Neural crest cell (in vitro differentiated cells): ENCODE measurements around the gene GLRA1. TPM values are rescaled to one million over a fixed set of nuclear protein-coding genes. Genes with fewer than 3 reads are reported as not detected.

Experiments used
- DNase-seq: peaks from one replicate; pipeline ENCODE4 v3.0.0; 2021; ENCODE audit warnings: low read depth, mixed read lengths, low spot score
- H3K27ac Mint-ChIP-seq: one replicate; pipeline ENCODE4 v1.8.0; 2021; ENCODE audit warnings: mild to moderate bottlenecking, mixed read lengths; ENCODE audit not compliant: unreplicated experiment
- H3K27me3 Mint-ChIP-seq: 2 replicates; pipeline ENCODE4 v1.8.0; 2021; ENCODE audit warnings: low read depth, mild to moderate bottlenecking, mixed read lengths
- H3K36me3 Mint-ChIP-seq: 2 replicates; pipeline ENCODE4 v1.8.0; 2021; ENCODE audit warnings: low read depth, mild to moderate bottlenecking, mixed read lengths
- H3K4me1 Mint-ChIP-seq: 2 replicates; pipeline ENCODE4 v1.8.0; 2021; ENCODE audit warnings: mixed read lengths
- H3K4me3 Mint-ChIP-seq: one replicate; pipeline ENCODE4 v1.8.0; 2021; ENCODE audit warnings: mild to moderate bottlenecking, mixed read lengths
- H3K9me3 Mint-ChIP-seq: 2 replicates; pipeline ENCODE4 v1.8.0; 2021; ENCODE audit warnings: mixed read lengths
- total RNA-seq: library from RNA; stranded (reverse); gene quantifications from 2 replicates; pipeline ENCODE4 v1.2.1, GENCODE V29; 2021
- TF ChIP-seq, protein P1 (sequence below): fragments of 200-600 bp; sonication (generic); conservative IDR thresholded peaks from 2 replicates; pipeline ENCODE4 v1.5.0; 2021; ENCODE audit warnings: antibody characterized with exemption, mild to moderate bottlenecking

Gene GLRA1
- total RNA-seq, 1 donor from 2014 or later: 0.21 TPM

GRCh38 chr5:151811593-151812321 lies 112.9 kb downstream of the GLRA1 start:
- Mint-ChIP-seq H3K36me3 (peaks cover 33% of the 10 kb centered on the region), H3K27ac (no peak overlapping the region), H3K27me3 (no peaks in the 10 kb centered on the region), H3K4me3 (no peak overlapping the region), H3K4me1 (no peaks in the 10 kb centered on the region), H3K9me3 (peaks cover 3% of the 10 kb centered on the region)
- TF ChIP-seq, protein P1, sequence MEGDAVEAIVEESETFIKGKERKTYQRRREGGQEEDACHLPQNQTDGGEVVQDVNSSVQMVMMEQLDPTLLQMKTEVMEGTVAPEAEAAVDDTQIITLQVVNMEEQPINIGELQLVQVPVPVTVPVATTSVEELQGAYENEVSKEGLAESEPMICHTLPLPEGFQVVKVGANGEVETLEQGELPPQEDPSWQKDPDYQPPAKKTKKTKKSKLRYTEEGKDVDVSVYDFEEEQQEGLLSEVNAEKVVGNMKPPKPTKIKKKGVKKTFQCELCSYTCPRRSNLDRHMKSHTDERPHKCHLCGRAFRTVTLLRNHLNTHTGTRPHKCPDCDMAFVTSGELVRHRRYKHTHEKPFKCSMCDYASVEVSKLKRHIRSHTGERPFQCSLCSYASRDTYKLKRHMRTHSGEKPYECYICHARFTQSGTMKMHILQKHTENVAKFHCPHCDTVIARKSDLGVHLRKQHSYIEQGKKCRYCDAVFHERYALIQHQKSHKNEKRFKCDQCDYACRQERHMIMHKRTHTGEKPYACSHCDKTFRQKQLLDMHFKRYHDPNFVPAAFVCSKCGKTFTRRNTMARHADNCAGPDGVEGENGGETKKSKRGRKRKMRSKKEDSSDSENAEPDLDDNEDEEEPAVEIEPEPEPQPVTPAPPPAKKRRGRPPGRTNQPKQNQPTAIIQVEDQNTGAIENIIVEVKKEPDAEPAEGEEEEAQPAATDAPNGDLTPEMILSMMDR: no peak
- DNase-seq: no peak

- no peaks in the 10 kb centered on the region for H3K4me1 Mint-ChIP-seq
- no peaks in the 10 kb centered on the region for H3K27me3 Mint-ChIP-seq
- H3K36me3 Mint-ChIP-seq: peaks cover 38% of the 10 kb centered on the region
- TF ChIP-seq, protein P1: no peak
- H3K4me3 Mint-ChIP-seq: no peak overlapping the region
- no peak for DNase-seq
- no peak overlapping the region for H3K27ac Mint-ChIP-seq
- peaks cover 3% of the 10 kb centered on the region for H3K9me3 Mint-ChIP-seq
Observed at GRCh38 chr5:151810897-151811296, 113.8 kb downstream of the GLRA1 start.

- peaks cover 41% of the 10 kb centered on the region for H3K36me3 Mint-ChIP-seq
Observed at GRCh38 chr5:151810449-151810848, 114.2 kb downstream of the GLRA1 start.

DNA sequence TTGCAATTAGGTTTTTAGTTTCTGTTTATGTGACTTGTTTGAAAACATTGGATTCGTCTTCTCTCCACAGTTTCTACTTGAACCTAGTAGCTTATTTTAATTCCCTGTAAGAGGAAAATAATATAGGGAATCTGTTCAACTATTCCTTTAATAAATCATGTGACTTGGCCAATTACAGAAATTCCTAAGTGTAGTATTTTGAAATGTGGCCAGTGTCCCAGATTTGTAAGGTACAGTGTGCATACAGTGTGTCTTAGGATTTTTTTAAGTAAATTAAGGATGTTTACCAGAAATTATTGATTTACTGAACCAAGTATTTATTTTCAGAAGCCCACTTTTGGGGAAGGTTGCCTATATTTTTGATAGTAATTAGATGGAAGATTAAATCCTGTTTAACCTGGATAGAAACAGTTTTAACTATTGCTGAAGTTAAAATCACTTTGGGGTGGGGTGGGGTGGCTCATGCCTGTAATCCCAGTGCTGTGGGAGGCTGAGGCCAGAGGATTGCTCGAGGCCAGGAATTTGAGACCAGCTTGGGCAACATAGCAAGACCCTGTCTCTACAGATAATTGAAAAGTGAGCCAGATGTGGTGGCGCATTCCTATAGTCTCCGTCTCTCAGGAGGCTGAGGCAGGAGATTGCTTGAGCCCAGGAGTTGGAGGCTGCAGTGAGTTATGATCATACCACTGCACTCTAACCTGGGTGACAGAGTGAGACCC lies 116.0 kb downstream of the GLRA1 start:
- no peak for DNase-seq
- TF ChIP-seq, protein P1: no peak
- Mint-ChIP-seq H3K4me1 (no peaks in the 10 kb centered on the region), H3K4me3 (no peak overlapping the region), H3K27ac (no peak overlapping the region), H3K27me3 (no peaks in the 10 kb centered on the region), H3K9me3 (peaks cover 3% of the 10 kb centered on the region), H3K36me3 (peaks cover 52% of the 10 kb centered on the region)

More at GRCh38 chr5:151810449-151810848, 114.2 kb downstream of the GLRA1 start:
- H3K27me3 Mint-ChIP-seq: no peaks in the 10 kb centered on the region
- DNase-seq: no peak
- peaks cover 3% of the 10 kb centered on the region for H3K9me3 Mint-ChIP-seq
- no peak overlapping the region for H3K4me3 Mint-ChIP-seq
- TF ChIP-seq, protein P1: no peak
- H3K27ac Mint-ChIP-seq: no peak overlapping the region
- no peaks in the 10 kb centered on the region for H3K4me1 Mint-ChIP-seq

DNA sequence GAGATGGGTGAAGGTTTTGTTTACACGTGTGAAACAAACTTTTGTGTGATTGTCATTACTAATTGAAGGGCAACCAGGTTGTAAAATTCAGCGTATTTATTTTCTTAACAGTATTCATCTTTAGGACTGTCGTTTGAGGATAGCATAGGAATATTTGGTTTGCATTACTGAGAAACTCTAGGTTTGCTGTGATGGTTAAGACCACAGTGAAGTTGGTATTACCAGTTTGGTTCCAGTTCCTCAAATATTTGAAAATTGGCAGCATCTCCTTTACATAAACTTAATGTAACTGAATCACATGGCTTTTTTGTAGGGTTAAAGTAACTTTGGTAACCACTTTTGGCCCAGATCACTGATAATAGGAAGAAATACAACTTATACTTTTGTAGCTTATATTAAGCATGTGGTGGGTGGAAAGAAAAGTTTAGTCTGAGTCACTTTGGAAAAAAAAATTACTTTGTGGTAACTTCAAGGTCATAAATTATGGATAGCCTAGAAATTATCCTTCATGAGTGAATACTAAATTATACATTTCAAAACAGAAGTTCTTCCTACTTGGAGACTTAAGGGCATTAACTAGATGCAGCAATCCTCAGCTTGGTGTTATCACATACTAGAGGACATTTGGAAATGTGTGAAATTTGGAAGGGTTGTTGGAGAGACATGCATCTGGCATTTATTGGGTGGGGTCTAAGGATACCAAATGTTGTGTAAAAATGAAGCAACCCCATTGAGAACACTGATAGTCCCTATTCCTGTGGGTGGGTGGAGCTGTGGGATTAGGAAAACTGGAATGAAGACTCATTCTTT lies 119.0 kb downstream of the GLRA1 start:
- Mint-ChIP-seq H3K9me3 (no peaks in the 10 kb centered on the region), H3K27me3 (no peaks in the 10 kb centered on the region), H3K4me3 (no peak overlapping the region), H3K27ac (no peak overlapping the region), H3K4me1 (no peaks in the 10 kb centered on the region), H3K36me3 (peaks cover 52% of the 10 kb centered on the region)
- TF ChIP-seq, protein P1: no peak
- DNase-seq: no peak
